H1 (cell line): Measurements from ENCODE around the gene GFOD1. TPM values are rescaled to one million over a fixed set of nuclear protein-coding genes. Genes with fewer than 3 reads are reported as not detected.

ENCODE experiments used
- CTCF ChIA-PET: fragments of 300-600 bp; sonication (Branson Sonifier 250); formaldehyde crosslinking; loops from one replicate; lab custom pipeline; 2021; ENCODE audit not compliant: partially characterized antibody; lab: Charles Lee
- POLR2A ChIA-PET: fragments of 300-600 bp; sonication (Branson Sonifier 250); formaldehyde crosslinking; loops from one replicate; lab custom pipeline; 2021; ENCODE audit warnings: inconsistent platforms; ENCODE audit not compliant: partially characterized antibody; lab: Charles Lee
- DNase-seq, 2 experiments: peaks; one replicate each; pipeline versions ENCODE4 v3.0.0 to v3.0.0-alpha.2; 2010 to 2022; ENCODE audit warnings: low spot score in 2 of 2, low read depth in 1 of 2, mixed read lengths in 1 of 2
- FAIRE-seq: peaks from 2 replicates; lab custom pipeline; 2011; peaks lifted over from hg19 to GRCh38; lab: Jason Lieb, UNC
- H2AFZ ChIP-seq: 2 replicates; pipeline ENCODE4 v1.8.1; 2012; ENCODE audit warnings: low read length, inconsistent platforms
- H2AK5ac ChIP-seq: 2 replicates; pipeline ENCODE4 v1.6.1; 2013; ENCODE audit warnings: low read depth, low read length
- H2BK120ac ChIP-seq: replicated peaks from 2 replicates; pipeline ENCODE3; 2013; ENCODE audit warnings: low read depth, low read length, inconsistent platforms
- H2BK12ac ChIP-seq: 2 replicates; pipeline ENCODE4 v1.6.1; 2013; ENCODE audit warnings: low read depth, low read length
- H2BK15ac ChIP-seq: 2 replicates; pipeline ENCODE4 v1.6.1; 2013; ENCODE audit warnings: low read length
- H2BK20ac ChIP-seq: 2 replicates; pipeline ENCODE4 v1.6.1; 2013; ENCODE audit warnings: low read length
- H2BK5ac ChIP-seq: 2 replicates; pipeline ENCODE4 v1.6.1; 2013; ENCODE audit warnings: low read depth, low read length
- H3K14ac ChIP-seq: 2 replicates; pipeline ENCODE4 v1.6.1; 2013; ENCODE audit warnings: inconsistent platforms; ENCODE audit not compliant: insufficient read length
- H3K18ac ChIP-seq: 2 replicates; pipeline ENCODE4 v1.6.1; 2013; ENCODE audit warnings: low read length; ENCODE audit errors: extremely low read depth
- H3K23ac ChIP-seq: 2 replicates; pipeline ENCODE4 v1.6.1; 2013; ENCODE audit warnings: inconsistent platforms; ENCODE audit not compliant: insufficient read length
- H3K23me2 ChIP-seq: 2 replicates; pipeline ENCODE4 v1.6.1; 2013; ENCODE audit warnings: low read depth, low read length
- H3K27ac ChIP-seq: 2 replicates; pipeline ENCODE4 v1.6.1; 2011; ENCODE audit warnings: low read depth, low read length, inconsistent platforms
- H3K27me3 ChIP-seq, 4 experiments: replicated peaks in 1 of 4; 1 replicate in 1 of 4; 2 replicates in 3 of 4; pipeline versions ENCODE4 v1.6.1 to v1.8.1; 2011 to 2013; ENCODE audit warnings: low read length in 3 of 4, mild to moderate bottlenecking in 3 of 4, inconsistent platforms in 2 of 4, mixed read lengths in 2 of 4, moderate library complexity in 1 of 4; ENCODE audit not compliant: control insufficient read depth in 3 of 4, insufficient read depth in 3 of 4; ENCODE audit errors: extremely low read depth in 1 of 4
- H3K36me3 ChIP-seq, 4 experiments: 2 replicates each; pipeline versions ENCODE4 v1.6.1 to v1.8.1; 2011 to 2013; ENCODE audit warnings: mild to moderate bottlenecking in 4 of 4, low read length in 3 of 4, moderate library complexity in 2 of 4, control low read depth in 1 of 4, inconsistent platforms in 1 of 4; ENCODE audit not compliant: insufficient read depth in 4 of 4, control insufficient read depth in 2 of 4
- H3K4ac ChIP-seq: replicated peaks from 2 replicates; pipeline ENCODE3; 2013; ENCODE audit warnings: low read length, low read depth, mixed read lengths, inconsistent platforms; ENCODE audit not compliant: insufficient read length
- H3K4me1 ChIP-seq, 4 experiments: replicated peaks in 1 of 4; 1 replicate in 1 of 4; 2 replicates in 3 of 4; pipeline versions ENCODE4 v1.6.1 to v1.8.1; 2011 to 2013; ENCODE audit warnings: low read length in 3 of 4, inconsistent platforms in 2 of 4, mixed read lengths in 1 of 4; ENCODE audit not compliant: insufficient read depth in 4 of 4, control insufficient read depth in 3 of 4
- H3K4me2 ChIP-seq, 2 experiments: 2 replicates each; pipeline versions ENCODE4 v1.6.1 to v1.8.1; 2011 to 2013; ENCODE audit warnings: low read depth in 2 of 2, low read length in 2 of 2, control low read depth in 1 of 2, inconsistent platforms in 1 of 2, mild to moderate bottlenecking in 1 of 2; ENCODE audit not compliant: insufficient read depth in 1 of 2
- H3K4me3 ChIP-seq, 4 experiments: fragments of 200-600, 300-600 bp in 1 of 4; sonication (generic), shearing (Covaris generic), sonication (Bioruptor Twin) in 1 of 4; 2 replicates each; pipeline versions ENCODE4 v1.5.1 to v1.8.1; 2011 to 2016; ENCODE audit warnings: low read length in 4 of 4, low read depth in 3 of 4, control low read depth in 2 of 4, inconsistent platforms in 2 of 4, mild to moderate bottlenecking in 2 of 4, mixed read lengths in 1 of 4, moderate library complexity in 1 of 4; ENCODE audit not compliant: insufficient read depth in 2 of 4; ENCODE audit errors: extremely low read depth in 1 of 4
- H3K56ac ChIP-seq: replicated peaks from 2 replicates; pipeline ENCODE3; 2013; ENCODE audit warnings: low read depth, mild to moderate bottlenecking, mixed read lengths, low read length, inconsistent platforms; ENCODE audit not compliant: insufficient read length
- H3K79me1 ChIP-seq: 2 replicates; pipeline ENCODE4 v1.6.1; 2013; ENCODE audit warnings: low read depth, low read length, control low read depth
- H3K79me2 ChIP-seq, 2 experiments: 2 replicates each; pipeline versions ENCODE4 v1.6.1 to v1.8.1; 2012 to 2013; ENCODE audit warnings: low read length in 2 of 2, mild to moderate bottlenecking in 2 of 2, inconsistent platforms in 1 of 2; ENCODE audit not compliant: insufficient read depth in 2 of 2, control insufficient read depth in 1 of 2
- H3K9ac ChIP-seq, 4 experiments: replicated peaks in 1 of 4; 1 replicate in 1 of 4; 2 replicates in 3 of 4; pipeline versions ENCODE4 v1.6.1 to v1.8.1; 2011 to 2013; ENCODE audit warnings: low read depth in 3 of 4, low read length in 3 of 4, control low read depth in 2 of 4, mild to moderate bottlenecking in 2 of 4, moderate library complexity in 2 of 4, inconsistent platforms in 1 of 4; ENCODE audit errors: extremely low read depth in 1 of 4
- H3K9me3 ChIP-seq, 2 experiments: 2 replicates each; pipeline versions ENCODE4 v1.6.1 to v1.8.1; 2012 to 2013; ENCODE audit warnings: mild to moderate bottlenecking in 2 of 2, moderate library complexity in 2 of 2, control low read depth in 1 of 2, inconsistent platforms in 1 of 2, low read depth in 1 of 2, low read length in 1 of 2, mixed read lengths in 1 of 2; ENCODE audit not compliant: insufficient read depth in 2 of 2
- H4K20me1 ChIP-seq, 2 experiments: replicated peaks in 1 of 2; 2 replicates each; pipeline versions ENCODE3 to v1.8.1; 2011 to 2013; ENCODE audit warnings: inconsistent platforms in 2 of 2, low read length in 2 of 2, mild to moderate bottlenecking in 1 of 2; ENCODE audit not compliant: insufficient read depth in 2 of 2, control insufficient read depth in 1 of 2
- H4K5ac ChIP-seq: 2 replicates; pipeline ENCODE4 v1.6.1; 2013; ENCODE audit warnings: low read length, low read depth, mixed read lengths, inconsistent platforms; ENCODE audit not compliant: insufficient read length
- H4K8ac ChIP-seq: 2 replicates; pipeline ENCODE4 v1.8.0; 2013; ENCODE audit warnings: mild to moderate bottlenecking, moderate library complexity, low read length, inconsistent platforms; ENCODE audit not compliant: insufficient read depth; ENCODE audit errors: extremely low read depth
- H4K91ac ChIP-seq: replicated peaks from 2 replicates; pipeline ENCODE3; 2013; ENCODE audit warnings: low read length, mixed read lengths, inconsistent platforms; ENCODE audit not compliant: insufficient read length
- CBX5 ChIP-seq: fragments of 300-800, 300-1000 bp; sonication (generic); IDR thresholded peaks from 2 replicates; pipeline ENCODE4 v1.7.1; 2016; ENCODE audit warnings: antibody characterized with exemption, low read length, low read depth
- KDM5A ChIP-seq: fragments of 200-600 bp; IDR thresholded peaks from 2 replicates; pipeline ENCODE4 v1.7.1; 2012; ENCODE audit warnings: mild to moderate bottlenecking, low read length, inconsistent platforms, mixed read lengths
- SIN3A ChIP-seq, 2 experiments: IDR thresholded peaks in 1 of 2; conservative IDR thresholded peaks in 1 of 2; 2 replicates each; pipeline ENCODE4 v1.6.1; 2011 to 2012; ENCODE audit warnings: low read length in 2 of 2, improper control_type of control experiment in 1 of 2, low read depth in 1 of 2, mild to moderate bottlenecking in 1 of 2
- TBP ChIP-seq: IDR thresholded peaks from 2 replicates; pipeline ENCODE4 v1.6.1; 2011; ENCODE audit warnings: low read depth, low read length, improper control_type of control experiment
- WGBS, 2 experiments: shearing (Covaris generic) in 1 of 2; methylation state at CpG; one replicate each; pipeline versions ENCODE4 v1.1.6 to v1.1.7; 2013 to 2015; ENCODE audit warnings: low lambda C conversion rate in 2 of 2, mixed read lengths in 2 of 2, inconsistent platforms in 1 of 2, low coverage in 1 of 2, missing lambda C conversion rate in 1 of 2; ENCODE audit not compliant: insufficient replicate concordance in 2 of 2, insufficient coverage in 1 of 2, insufficient read length in 1 of 2; ENCODE audit errors: extremely low coverage in 1 of 2, missing lambda C conversion rate in 1 of 2; 5-methylcytosine and 5-hydroxymethylcytosine counted together
- polyA plus RNA-seq, 7 experiments: library from polyadenylated mRNA; depleted of rRNA in 3 of 7; stranded (reverse) in 5 of 7; unstranded in 2 of 7; fragments of >200 nt in 5 of 7; fragments of 200-250 nt in 2 of 7; gene quantifications; 1 replicate in 5 of 7; 2 replicates in 1 of 7; 4 replicates in 1 of 7; pipeline versions ENCODE4 v1.2.1 to v1.2.3, GENCODE V29; 2011 to 2013; ENCODE audit warnings: missing spikeins in 2 of 7, mixed read lengths in 2 of 7
- total RNA-seq: library from RNA; stranded (reverse); fragmentation: NEBNext Ultra II Directional; extraction: Animal tissue kit (Norgen Biotek cat#: 25700); gene quantifications from 2 replicates; pipeline ENCODE4 v1.2.1, GENCODE V29; 2021

Gene GFOD1
- total and polyA plus RNA-seq, 2 of the 8 experiments (the other 6 are each of a cell fraction or from before 2014, with no cell fraction given) = 2.5 to 8.8 TPM

GRCh38 chr6:13437218-13437996 lies 50.0 kb downstream of the GFOD1 start:
- Histone ChIP-seq H3K9me3 (no peaks in the 10 kb centered on the region), H3K4me2 (no peak overlapping the region), H3K14ac (no peak overlapping the region), H3K79me2 (peaks cover 0 to 4% of the 10 kb centered on the region in 2 experiments; a peak in 1 of 4 replicates), H3K27me3 (no peaks in the 10 kb centered on the region), H3K9ac (no peak overlapping the region), H3K56ac (no peak overlapping the region), H4K8ac (no peak overlapping the region), H2AFZ (no peak overlapping the region), H3K79me1 (no peaks in the 10 kb centered on the region; the same call in 1 of the 2 replicates), H3K4ac (no peak overlapping the region), H2BK12ac (no peak overlapping the region), H3K4me3 (no peak overlapping the region), H2BK15ac (peak overlapping the region; percentile 49; the same call in 1 of the 2 replicates), H2BK5ac (no peak overlapping the region), H4K91ac (no peak overlapping the region), H3K4me1 (peaks cover 0 to 2% (median 0%) of the 10 kb centered on the region in 4 experiments; a peak in 3 of 7 replicates), H2BK120ac (no peak overlapping the region), H4K20me1 (no peaks in the 10 kb centered on the region), H2AK5ac (peak overlapping the region; percentile 10; the same call in 1 of the 2 replicates), H3K23ac (no peak overlapping the region), H3K18ac (0 out of 2 replicates have a peak overlapping the region, but pooled peaks have one; percentile 20), H3K23me2 (no peaks in the 10 kb centered on the region), H4K5ac (no peak overlapping the region), H3K27ac (no peak overlapping the region), H2BK20ac (no peak overlapping the region), H3K36me3 (no peaks in the 10 kb centered on the region)
- WGBS, 2 experiments = 92% methylated on average over 3 of the region's 3 CpGs; no CpG with 5 or more reads in 1 of the 2 experiments
- no peak for DNase-seq
- ChIA-PET CTCF (interaction anchor here (1.2 to 1.7 kb wide), 2 partner anchors 11 to 12 kb away, joined by 3 to 5 read pairs; no protein-coding TSS in a partner anchor), POLR2A (interaction anchor here (1.0 kb wide), 1 partner anchor 9 kb away, joined by 5 read pairs; no protein-coding TSS in a partner anchor)
- TF ChIP-seq KDM5A (no peak), CBX5 (no peak), SIN3A (conservative IDR thresholded peaks at IDR 0.05 in 1 of 2, IDR thresholded peaks at IDR 0.05 in 1 of 2; ENCODE audit: low read depth in 1 of 2, low read length in 2 of 2) (no peak), TBP (no peak)
- no peak for FAIRE-seq
